Measurements from ENCODE around the gene MAPKAPK3.
A peak's percentile ranks its signal among the peaks of the same experiment; 100 is the strongest.

The MAPKAPK3 gene

DNA sequence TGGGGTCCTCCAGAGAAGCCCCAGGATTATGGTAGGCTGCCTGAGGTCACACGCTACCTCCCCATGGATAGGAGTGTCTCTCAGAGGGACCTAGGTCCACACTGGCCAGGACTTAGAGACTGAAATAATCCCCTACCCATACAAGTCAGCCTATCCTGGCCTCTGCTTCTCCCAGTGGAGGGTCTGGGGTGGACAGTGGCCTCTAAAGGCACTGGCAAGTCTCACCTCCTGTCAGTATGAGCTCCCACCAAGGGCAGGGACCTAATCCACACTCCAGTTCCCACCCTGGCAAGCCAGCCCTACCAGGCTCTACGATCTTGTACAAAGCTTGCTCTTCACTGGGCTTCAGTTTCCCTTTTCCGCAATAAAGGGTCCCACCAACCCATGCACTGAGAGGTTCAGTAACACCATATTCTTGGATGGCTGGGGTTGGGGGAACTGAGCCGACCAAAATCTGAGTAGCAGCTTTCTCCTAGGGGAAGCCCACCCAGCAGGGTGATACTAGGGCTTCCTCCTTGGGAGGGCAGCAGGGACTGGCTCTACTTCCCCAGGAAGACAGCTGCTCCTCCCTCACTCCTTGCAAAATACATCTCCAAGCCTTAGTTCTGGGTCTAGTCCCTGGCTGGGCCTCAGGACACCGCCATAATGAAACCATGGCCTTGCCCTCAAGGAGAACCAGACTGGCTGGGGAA, 7.7 kb upstream of the MAPKAPK3 start:
- no peak for DNase-seq (ENCODE audit: low spot score)

DNA sequence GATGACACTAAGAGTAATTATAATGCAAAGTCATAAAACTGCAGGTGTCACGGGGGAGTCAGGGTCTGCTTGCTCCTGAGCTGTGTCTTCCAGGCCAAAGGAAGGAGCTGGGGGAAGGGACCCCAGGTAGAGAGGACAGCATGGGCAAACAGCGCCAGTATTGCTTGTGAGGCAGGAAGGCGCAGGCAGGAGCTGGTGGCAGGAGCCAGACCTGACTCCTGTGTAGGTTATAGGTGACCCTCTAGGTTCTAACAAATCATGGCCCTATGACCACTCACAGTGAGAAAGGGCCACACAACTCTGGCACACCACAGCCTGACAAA, 7.2 kb upstream of the MAPKAPK3 start:
- DNase-seq (ENCODE audit: low spot score) = no peak

DNA sequence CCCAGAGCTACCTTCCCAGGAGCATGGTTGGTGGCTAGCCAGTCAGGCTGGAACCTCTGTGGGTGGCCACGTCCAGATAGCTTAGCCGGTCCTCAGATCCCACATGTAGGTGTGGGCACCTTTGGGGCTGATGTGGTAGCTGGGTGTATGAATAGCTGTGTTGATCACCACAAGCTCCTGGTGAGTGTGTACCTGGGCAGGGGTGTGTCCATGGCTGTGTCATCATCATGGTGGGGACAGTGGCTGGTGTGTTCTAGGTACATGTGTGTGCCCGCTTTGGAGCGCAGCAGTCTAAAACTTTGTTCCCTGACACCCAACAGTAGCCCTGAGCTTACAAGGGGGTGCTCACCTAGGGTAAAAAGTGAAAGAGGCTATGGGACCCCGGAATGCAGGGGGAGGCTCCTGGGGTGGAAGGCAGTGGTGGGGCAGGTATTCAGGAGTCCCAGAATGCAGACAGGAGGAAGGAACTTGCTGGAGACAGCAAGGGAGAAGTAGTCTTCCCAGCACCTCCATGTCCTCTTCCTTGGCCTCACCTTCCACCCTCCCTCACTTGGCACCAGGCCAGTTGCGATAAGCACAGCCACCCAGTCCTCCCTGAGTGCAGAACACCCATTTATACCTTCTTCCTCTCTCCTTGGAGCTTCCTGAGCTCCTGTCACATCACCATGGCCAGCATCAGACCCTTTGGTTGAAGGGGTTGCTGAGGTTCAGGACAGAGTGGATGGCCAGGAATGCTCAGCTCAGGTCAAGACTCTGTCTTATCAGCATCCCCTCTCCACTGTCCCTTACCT, 6.6 kb upstream of the MAPKAPK3 start:
- DNase-seq (ENCODE audit: low spot score) = peak; percentile 77

DNA sequence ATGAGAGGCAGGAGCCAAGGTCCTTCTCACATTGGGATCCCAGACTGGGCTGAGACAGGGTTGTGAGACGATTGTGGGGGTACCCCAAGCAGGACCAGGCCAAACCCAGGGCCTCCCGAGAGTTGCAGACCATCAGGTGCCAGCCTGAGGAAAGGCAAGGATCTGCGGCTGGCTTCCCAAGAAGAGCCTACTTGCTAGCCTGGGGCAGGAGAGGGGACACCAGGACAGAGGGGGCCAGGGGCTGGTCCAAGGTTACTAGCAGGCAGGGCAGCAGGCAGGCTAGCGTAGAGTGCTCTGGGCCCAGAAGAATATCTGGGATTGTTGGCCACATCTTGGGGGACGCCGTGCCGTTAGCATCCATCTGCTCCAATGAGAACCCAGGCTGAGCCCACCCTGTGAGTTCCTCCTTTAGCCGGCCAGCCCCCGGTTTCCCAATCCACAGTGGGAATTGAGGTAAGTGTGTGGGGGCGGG, 5.9 kb upstream of the MAPKAPK3 start:
- DNase-seq (ENCODE audit: low spot score) = no peak

DNA sequence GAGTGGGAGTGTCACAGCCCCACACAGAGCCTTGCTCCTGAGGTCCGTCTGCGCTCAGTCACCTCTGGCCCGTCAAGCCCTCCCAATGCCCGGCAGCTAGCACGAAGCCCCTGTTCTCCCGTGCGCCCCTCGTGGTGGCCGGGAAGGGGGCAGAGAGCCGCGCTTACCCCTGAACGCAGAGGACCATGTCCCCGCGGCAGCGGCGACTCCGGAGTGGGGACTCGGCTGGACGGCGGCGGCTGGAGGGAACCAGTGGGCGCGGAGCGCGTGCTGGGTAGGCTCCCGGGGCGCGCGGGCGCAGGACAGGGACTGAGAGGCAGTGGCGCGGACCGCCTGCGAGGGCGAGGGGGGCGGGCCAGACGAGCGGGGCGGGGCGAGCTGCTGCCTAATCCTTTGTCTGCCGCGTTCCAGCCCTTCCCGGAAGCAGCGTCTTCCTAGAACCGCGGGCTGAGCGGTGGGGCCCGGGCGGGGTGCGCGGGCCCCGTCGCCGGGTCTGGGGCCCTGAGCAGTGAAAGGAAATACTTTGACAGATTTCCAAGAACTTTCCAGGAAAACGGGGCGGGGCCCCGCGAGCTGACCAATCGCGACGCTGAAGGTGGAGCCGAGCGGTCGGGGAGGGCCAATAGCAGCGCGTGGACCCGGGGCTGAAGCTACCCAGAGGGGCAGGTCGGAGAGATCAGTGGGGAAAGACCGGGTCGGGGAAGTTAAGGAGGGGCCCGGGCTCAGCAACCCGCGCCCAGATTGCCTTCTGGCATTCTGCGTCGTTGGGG, 5.3 kb upstream of the MAPKAPK3 start, which contains the start of gene CISH:
Gene CISH (minus strand): TSS at position 311 of the 770 bp plus-strand sequence. CDS start 124 bp downstream, at position 187.
- peak; percentile 100 for DNase-seq (ENCODE audit: low spot score)

DNA sequence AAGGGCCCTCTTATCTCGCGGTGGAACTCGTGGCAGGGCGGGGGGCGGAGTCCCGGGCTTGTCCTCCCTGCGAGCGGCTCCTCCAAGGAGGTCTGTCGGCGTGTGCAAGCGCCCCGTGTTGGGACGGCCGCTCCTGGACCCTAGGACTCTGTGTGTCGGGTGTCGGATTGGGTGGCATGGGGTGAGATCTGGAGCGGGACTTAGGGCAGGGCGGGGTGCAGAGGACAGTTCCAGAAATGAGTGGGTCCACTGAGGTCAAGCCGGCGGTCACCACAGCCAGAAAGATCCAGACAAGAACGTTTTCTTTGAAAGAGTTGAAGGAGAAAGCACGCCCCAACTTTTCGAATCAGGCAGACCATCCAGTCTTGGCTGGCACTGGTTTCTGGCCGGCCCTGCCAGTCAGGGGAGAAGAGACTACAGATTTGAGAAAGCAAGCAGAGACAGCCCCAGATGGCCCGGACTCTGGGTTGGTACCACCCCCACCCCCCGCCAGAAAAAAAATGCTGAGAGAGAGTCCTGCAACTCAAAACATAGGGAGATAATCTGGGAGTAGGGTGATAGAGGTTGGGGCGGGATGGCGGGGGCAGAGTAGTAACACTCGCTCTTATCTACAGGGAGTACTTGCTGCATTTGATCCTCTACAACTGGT, 4.6 kb upstream of the MAPKAPK3 start:
- DNase-seq (ENCODE audit: low spot score) = no peak

DNA sequence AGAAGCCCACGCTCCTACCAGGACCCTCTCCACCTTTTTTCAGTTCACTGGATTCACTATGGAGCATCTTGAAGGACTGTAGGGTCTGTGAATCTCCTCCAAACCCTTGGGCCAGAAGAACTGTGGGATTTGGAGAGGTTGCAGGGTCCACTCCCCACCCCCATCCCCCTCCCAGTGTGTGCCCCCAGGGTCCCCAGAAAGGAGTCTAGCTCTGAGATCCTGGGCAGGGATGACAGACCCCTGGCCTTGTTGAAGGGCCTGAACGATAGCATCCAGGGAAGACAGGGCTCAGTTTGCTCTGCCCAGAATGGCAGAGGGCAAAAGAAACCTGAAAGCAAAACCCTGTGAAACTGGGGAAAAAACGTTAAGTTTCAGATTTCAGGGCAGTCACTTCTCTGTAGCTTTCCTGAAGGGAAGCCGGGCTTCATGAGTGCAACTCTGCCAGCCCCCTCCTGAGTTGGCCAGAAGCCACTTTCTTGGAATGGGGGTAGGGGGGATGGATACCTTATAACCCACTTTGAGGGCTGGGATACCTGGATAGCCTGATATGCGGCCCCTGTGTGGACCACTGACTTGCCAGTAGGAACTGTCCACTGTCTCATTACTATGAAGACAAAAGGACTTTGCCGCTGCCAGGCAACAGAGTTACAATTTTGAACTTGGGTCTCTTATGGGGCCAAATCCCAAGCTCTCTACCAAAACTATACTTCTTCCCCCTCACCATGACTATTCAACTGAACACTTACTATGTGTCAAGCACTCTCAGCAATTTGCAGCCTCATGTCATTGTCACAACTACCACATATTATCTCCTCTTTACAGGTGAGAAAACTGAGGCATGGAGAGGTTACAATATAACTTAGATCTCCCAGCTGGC, 3.7 kb upstream of the MAPKAPK3 start:
- DNase-seq (ENCODE audit: low spot score) = no peak

DNA sequence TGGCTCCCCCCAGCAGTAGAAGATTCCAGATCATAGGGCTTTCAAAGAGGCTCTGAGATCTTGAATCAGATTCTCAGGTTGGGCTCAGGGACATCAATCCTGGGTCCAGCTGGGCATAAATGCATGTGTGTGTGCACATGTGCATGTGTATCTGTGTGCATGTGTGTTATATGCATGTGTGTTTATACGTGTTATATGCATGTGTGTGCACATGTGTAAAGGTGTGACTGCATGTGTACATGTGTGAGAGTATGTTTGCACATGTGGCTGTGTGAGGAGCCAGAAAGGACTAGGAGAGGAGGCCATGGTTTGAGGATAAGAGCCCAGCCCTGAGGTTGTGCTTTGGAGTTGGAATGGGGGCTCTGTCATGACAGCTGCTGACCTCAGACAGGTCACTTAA, 1.8 kb upstream of the MAPKAPK3 start:
- no peak for DNase-seq (ENCODE audit: low spot score)

DNA sequence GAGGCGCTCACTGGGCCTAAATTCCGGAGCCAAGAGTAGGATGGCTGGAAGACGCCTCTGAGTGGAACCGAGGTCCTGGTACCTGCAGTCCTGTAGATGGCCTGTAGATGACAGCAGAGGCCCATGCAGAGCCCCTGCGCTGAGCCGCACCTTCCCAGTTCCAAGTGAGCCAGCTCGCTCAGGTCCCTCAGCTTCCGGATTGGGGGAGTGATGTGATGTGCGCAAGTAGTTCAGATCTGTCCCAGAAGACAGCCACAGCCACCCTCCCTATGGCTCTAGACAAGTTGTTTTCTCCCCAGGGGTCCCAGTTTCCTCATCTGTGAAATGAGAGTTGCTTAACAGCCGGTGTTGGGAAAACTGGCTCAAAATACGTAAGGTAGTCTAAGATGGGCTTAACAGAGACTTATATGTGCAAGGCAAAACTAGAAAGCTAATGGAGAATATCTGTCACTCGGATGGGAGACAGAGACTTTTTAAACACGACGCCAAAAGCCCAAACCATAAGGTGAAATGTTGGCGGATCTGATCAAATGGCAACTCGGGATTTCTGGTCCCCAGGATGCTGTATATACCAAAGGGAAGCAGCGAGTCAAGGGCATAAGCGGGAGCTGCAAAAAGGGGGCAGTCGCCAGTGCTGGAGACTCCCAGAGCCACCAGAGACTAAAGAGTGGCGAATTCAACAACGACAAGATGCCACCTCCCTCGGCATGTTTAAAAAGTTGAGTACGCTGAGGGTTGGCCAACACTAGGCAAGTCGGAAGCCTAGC, 765 bp upstream of the MAPKAPK3 start:
- peak; percentile 86 for DNase-seq (ENCODE audit: low spot score)

DNA sequence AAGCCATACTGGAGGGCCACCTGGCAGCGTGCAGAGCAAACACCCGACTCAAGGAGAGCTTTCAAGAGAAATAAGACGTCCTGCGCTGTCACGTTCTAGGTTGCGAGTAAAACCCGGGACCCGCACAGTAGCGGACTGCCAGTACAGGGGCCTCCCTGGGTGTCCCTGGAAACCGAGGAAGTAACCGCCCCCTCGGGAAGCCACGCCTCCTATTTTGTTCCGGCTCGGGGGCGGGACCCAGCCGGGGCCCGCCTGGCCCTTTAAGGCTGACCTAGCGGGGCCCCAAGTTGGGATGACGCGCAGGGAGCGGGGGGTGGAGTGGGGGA, 218 bp upstream of the MAPKAPK3 start:
- DNase-seq (ENCODE audit: low spot score) = peak; percentile 95

DNA sequence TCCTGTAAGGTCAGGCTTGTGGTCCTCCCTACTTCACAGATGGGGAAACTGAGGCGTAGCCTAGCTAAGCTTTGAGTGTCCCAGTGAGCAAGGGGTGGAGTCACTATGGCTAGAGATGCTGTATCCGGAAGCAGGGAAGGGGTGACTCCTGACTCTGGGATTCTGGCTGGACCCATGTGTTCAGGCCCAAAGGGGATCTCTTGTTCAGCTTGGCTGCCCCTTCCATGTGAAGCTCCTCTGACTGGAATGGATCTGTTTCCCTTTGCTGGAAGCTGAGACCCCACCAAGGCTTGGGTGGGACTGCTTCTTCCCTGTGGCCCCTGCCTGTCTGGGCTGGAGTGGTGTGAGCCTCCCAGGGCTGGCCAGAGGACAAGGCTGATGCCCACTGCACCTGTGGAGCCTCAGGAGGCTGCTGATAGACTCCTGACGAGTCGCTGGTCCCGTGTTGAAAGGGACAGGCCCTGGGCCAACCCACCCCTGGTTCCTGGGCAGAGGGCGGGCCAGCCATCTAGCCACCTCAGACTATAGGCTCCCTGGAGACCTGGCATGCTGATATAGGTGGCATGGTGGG, 1.0 kb downstream of the MAPKAPK3 start:
- no peak for DNase-seq (ENCODE audit: low spot score)

DNA sequence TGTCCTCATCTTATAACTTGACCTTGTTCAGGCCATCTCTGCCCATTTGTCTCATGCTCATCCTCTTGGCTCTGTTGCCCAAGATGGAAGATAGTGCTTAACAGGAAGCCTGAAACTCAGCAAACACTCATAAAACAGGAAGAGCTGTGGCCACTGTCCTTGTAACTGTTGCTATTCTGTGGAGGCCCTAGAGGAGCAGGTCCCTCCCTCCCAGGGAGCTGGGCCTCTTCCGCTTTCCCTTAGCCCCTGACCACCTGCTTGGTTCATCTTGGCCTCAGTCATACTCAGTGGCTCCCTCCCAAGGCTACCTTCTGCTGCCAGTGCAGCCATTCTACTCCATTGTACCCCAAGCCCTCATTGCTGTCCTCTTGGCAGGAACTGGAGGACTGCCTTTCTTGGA, 3.5 kb downstream of the MAPKAPK3 start:
- DNase-seq (ENCODE audit: low spot score) = no peak

DNA sequence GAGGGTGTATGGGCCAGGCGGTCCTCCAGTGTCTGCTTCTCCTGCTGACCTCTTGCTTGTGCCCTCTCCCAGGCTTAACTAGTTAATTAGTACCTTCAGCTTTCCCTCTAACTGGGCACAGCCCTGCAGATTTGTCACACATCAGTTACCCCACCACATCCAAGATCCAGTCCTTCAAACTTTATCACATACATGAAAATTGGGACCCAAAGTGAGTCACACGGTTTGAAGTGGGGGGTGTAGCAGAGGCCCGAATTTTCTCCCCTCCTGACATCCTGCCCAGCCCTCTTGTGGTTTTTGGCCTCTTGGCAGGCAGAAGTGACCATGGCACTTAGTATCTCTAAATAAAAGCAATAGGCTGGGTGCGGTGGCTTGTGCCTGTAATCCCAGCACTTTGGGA, 3.9 kb downstream of the MAPKAPK3 start:
- DNase-seq (ENCODE audit: low spot score) = no peak

DNA sequence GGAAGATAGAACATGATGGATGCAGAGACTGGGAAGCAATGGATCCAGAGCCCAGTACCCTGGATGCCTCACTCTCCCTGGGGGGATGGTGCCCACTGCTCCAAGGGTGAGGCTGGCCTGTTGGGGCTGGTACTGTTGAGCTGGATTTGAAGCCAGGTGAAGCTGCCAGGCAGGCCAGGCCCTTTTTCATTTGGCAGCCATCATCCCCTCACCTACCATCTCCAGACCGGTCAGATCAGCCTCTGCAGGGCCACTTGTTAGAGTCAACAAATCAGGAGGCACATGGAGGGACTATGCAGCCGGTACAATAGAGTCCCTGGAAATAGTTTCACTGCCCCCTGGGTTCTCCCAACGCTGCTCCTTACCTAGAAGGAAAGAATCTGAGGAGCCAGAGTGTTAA, 5.9 kb downstream of the MAPKAPK3 start:
- DNase-seq (ENCODE audit: low spot score) = no peak

DNA sequence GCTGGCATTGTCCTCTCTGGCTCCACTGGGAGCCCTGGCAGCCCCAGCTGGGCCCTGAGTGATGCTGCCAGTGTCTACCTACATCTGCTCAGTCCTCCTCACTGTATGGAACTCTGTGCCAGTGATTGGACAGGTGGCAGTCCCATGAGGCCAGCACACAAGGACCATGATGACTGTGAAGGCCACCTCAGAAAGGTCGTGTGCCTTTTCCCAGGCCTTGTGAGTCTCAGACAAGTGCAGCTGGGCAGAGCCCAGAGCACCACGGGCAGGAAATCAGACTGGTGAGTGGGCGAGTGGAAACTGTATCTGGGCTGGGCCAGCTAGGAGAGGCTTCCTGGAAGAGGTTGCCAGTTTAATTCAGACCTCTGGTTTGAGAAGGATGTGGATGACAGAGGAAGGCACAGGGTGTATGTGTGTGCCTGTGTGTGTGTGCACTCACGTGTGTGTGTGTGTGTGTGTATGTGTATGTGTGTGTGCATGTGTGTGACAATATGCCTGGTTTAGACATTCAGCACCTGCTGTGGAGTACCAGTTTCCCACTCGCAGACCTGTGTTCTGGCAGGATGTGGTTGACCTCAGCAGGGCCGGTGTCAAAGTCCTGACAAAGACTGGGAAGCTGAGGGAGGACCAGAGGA, 7.0 kb downstream of the MAPKAPK3 start:
- DNase-seq (ENCODE audit: low spot score) = peak; percentile 54

DNA sequence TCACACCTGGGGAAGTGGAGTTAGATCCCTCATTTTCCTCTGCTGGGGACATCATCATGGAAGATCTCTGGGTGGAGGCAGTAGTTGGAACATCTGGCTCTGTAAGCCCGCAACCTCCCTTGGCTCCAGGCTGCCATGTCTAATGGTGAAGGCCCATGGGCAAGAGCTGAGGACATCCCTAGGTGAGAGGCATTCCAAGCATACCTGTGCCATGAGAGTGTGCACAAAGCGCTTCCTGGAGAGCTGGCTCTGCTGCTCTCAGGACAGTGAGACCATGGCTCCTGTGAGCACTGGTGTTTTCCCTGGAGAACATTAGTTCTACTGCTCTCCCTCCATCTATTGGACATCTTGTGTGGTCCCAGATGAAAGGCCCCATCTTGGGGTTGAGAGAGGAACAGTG, 7.7 kb downstream of the MAPKAPK3 start:
- DNase-seq (ENCODE audit: low spot score) = no peak

DNA sequence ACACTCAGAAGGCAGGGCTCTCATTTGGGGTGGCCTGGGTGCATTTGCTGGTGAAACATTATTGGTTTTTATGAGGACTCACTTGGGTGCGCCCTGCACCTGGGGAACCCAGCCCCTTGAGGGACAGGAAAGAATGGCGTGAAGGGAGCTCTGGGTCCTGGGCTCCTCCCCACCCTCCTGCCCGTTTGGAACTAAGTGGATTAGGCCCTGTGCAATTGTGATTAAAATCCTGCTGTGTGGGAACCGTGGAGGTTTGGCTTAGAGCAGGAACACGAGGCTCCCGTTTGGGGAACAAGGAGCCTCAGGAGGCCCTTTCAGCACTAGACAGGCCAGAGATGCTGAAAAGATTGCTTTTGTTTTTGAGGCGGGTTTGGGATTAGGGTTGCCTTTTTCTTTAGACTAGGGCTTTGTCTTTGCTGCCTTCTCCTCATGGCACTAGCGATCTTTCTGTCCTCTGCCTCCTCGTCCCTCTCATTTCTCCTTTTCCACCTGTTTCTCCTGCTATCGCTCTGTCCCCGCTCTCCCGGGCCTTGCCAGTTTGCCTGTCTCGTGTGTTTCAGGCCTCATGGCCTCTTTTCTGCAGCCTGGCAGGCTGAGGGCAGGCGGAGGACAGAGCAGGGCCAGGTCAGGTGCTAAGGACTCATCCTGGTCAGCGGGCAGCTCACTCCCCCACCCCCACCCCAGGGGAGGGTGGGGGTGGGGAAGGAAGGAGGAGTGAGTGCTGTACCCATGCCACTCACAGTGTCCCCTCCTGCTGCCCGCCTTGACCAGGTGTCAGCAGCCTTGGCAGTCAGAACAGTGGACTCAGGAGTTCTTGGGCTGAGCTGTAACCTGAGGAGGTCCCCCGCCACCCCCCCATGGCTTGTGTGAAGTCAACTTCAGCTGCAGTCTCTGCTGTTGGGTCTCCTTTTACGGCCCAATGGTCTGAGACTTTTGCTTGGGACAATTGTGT, 8.6 kb downstream of the MAPKAPK3 start:
- DNase-seq (ENCODE audit: low spot score) = no peak

DNA sequence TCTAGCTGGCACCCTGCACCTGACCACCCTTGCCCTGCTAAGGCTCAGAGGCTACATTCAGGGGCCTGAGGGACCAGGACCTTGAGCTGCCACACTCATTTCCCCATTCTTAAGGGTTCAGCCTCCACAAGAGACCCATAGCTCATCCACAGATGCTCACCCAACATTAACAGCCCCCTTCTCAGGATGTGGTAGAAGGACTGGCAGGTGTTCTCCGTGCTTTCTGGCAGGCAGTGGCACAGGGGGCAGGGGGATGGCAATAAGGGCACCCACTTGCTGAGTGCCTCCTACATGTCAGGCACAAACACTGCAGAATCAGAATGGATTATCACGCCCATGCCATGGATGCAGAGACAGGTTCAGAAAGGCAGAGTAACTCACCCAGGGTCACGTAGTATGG, 9.4 kb downstream of the MAPKAPK3 start:
- no peak for DNase-seq (ENCODE audit: low spot score)
